GM19438 (cell line): Measurements from ENCODE around the gene BEND7.

ENCODE experiments used
- ATAC-seq: cut with Tn5 transposase; IDR thresholded peaks from one replicate; pipeline ENCODE4 v1.9.1; 2021; ENCODE audit warnings: low read depth; ENCODE audit not compliant: unreplicated experiment

BEND7 gene

GRCh38 chr10:13392701-13393100 lies 136.1 kb downstream of the BEND7 start:
- no peak for ATAC-seq
